Measurements from ENCODE around the gene ATP8A1. TPM values are rescaled to one million over a fixed set of nuclear protein-coding genes. Genes with fewer than 3 reads are reported as not detected.

ATP8A1 gene
- total RNA-seq, 2 experiments from 2014 or later: 80.0 to 141 TPM

DNA sequence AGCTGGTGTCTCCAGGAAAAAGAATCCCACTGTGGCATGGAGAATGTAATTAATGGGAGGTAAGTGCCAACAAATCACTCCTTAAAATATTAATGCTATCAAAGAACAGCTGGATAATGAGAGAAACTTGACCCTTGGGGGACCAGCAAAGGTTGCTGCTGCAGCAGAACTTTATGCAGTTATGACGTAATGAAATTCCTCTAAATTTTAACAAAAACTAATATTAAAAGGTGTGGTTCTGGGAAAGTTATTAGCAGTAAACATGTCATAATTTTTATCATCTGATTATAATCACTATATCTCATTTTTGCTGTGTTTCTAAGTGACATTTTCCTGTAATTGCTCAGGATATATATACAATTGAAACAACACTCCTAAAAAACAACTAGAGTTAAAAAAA is 261.3 kb downstream of the ATP8A1 start:
- DNase-seq (ENCODE audit: low spot score): no peak
- Histone ChIP-seq H3K79me2 (ENCODE audit: insufficient read depth, low read depth, low read length) (no peaks in the 10 kb centered on the region), H3K27ac (ENCODE audit: low read depth, low read length, poor library complexity, severe bottlenecking) (no peak overlapping the region), H3K4me1 (ENCODE audit: insufficient read depth, low read length, poor library complexity, severe bottlenecking) (peaks cover 4% of the 10 kb centered on the region), H3K4me2 (ENCODE audit: low read length) (no peak overlapping the region), H3K4me3 (ENCODE audit: low read depth, low read length, poor library complexity, severe bottlenecking) (no peak overlapping the region), H3K9me3 (ENCODE audit: low read length) (no peaks in the 10 kb centered on the region), H4K20me1 (ENCODE audit: insufficient read depth, low read length) (no peaks in the 10 kb centered on the region), H2AFZ (ENCODE audit: low read length) (no peak overlapping the region), H3K36me3 (ENCODE audit: insufficient read depth, low read length) (no peaks in the 10 kb centered on the region), H3K9me2 (ENCODE audit: insufficient read depth, low read length) (no peaks in the 10 kb centered on the region)
- no peak for TF ChIP-seq CTCF (conservative IDR thresholded peaks at IDR 0.05; ENCODE audit: low read length)
- no peak for TF ChIP-seq EZH2phosphoT487 (IDR thresholded peaks at IDR 0.05; ENCODE audit: borderline replicate concordance, low read depth, low read length)
- intact Hi-C loops (cut with micrococcal nuclease; ENCODE audit: unreplicated experiment): loop anchor here (5.0 kb wide), 1 partner anchor 113 kb away; no protein-coding TSS in a partner anchor
- ChIA-PET CTCF (ENCODE audit: unreplicated experiment) (no interaction called here), POLR2A (interaction anchor here (0.6 to 1.1 kb wide), 4 partner anchors 15 to 664 kb away, joined by 3 to 5 read pairs (median 4); no protein-coding TSS in a partner anchor)
- no TSS peak for BruUV-seq (replicated peaks)

DNA sequence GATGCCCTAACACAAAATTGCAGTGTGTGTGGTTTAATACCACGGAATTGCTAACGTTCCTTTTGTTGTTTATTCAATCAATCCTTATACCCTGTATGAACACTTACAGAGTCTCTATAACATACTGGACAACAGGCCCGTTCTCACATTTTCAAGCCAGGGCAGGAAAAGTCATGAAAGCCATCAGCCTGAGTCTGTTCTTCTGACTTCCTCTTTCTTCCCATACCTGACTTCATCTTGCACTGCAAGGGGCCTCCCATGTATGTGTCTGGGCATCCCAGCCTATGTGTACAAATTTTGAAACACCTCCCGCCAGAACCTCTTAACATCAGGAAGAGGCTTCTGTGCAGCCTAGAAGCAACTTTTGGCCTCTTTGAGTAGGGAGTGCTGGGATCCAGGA is 264.5 kb downstream of the ATP8A1 start:
- H3K4me1 ChIP-seq (ENCODE audit: insufficient read depth, low read length, poor library complexity, severe bottlenecking): peaks cover 4% of the 10 kb centered on the region
- H3K36me3 ChIP-seq (ENCODE audit: insufficient read depth, low read length): no peaks in the 10 kb centered on the region
- no peak overlapping the region for H2AFZ ChIP-seq (ENCODE audit: low read length)
- no peaks in the 10 kb centered on the region for H4K20me1 ChIP-seq (ENCODE audit: insufficient read depth, low read length)
- H3K9me2 ChIP-seq (ENCODE audit: insufficient read depth, low read length): no peaks in the 10 kb centered on the region
- no peak overlapping the region for H3K4me2 ChIP-seq (ENCODE audit: low read length)
- H3K79me2 ChIP-seq (ENCODE audit: insufficient read depth, low read depth, low read length): no peaks in the 10 kb centered on the region
- ChIA-PET CTCF (ENCODE audit: unreplicated experiment) (no interaction called here), POLR2A (no interaction called here)
- no peak for DNase-seq (ENCODE audit: low spot score)
- H3K4me3 ChIP-seq (ENCODE audit: low read depth, low read length, poor library complexity, severe bottlenecking): no peak overlapping the region
- BruUV-seq (replicated peaks): no TSS peak
- no peak overlapping the region for H3K27ac ChIP-seq (ENCODE audit: low read depth, low read length, poor library complexity, severe bottlenecking)
- H3K9me3 ChIP-seq (ENCODE audit: low read length): no peaks in the 10 kb centered on the region
- no peak for TF ChIP-seq EZH2phosphoT487 (IDR thresholded peaks at IDR 0.05; ENCODE audit: borderline replicate concordance, low read depth, low read length)
- no peak for TF ChIP-seq CTCF (conservative IDR thresholded peaks at IDR 0.05; ENCODE audit: low read length)
- intact Hi-C loops (cut with micrococcal nuclease; ENCODE audit: unreplicated experiment): no loop called here

- Histone ChIP-seq H3K4me3 (ENCODE audit: low read depth, low read length, poor library complexity, severe bottlenecking) (no peak overlapping the region), H2AFZ (ENCODE audit: low read length) (no peak overlapping the region), H3K9me3 (ENCODE audit: low read length) (no peaks in the 10 kb centered on the region), H3K27ac (ENCODE audit: low read depth, low read length, poor library complexity, severe bottlenecking) (no peak overlapping the region), H3K4me1 (ENCODE audit: insufficient read depth, low read length, poor library complexity, severe bottlenecking) (peaks cover 4% of the 10 kb centered on the region), H3K4me2 (ENCODE audit: low read length) (no peak overlapping the region), H3K79me2 (ENCODE audit: insufficient read depth, low read depth, low read length) (no peaks in the 10 kb centered on the region), H3K9me2 (ENCODE audit: insufficient read depth, low read length) (no peaks in the 10 kb centered on the region), H3K36me3 (ENCODE audit: insufficient read depth, low read length) (no peaks in the 10 kb centered on the region), H4K20me1 (ENCODE audit: insufficient read depth, low read length) (no peaks in the 10 kb centered on the region)
- DNase-seq (ENCODE audit: low spot score): no peak
- no TSS peak for BruUV-seq (replicated peaks)
- intact Hi-C loops (cut with micrococcal nuclease; ENCODE audit: unreplicated experiment): no loop called here
- ChIA-PET POLR2A (interaction anchor here (0.7 kb wide), 1 partner anchor 22 kb away, joined by 3 read pairs; no protein-coding TSS in a partner anchor), CTCF (ENCODE audit: unreplicated experiment) (no interaction called here)
- TF ChIP-seq CTCF (conservative IDR thresholded peaks at IDR 0.05; ENCODE audit: low read length) (no peak), EZH2phosphoT487 (IDR thresholded peaks at IDR 0.05; ENCODE audit: borderline replicate concordance, low read depth, low read length) (no peak)
These were observed 264.9 kb downstream of the ATP8A1 start for GRCh38 chr4:42391981-42392380.
